IMR-90 (cell line): Measurements from ENCODE around the gene CDC42BPG. TPM values are rescaled to one million over a fixed set of nuclear protein-coding genes. Genes with fewer than 3 reads are reported as not detected.

Experiments used
- ATAC-seq: fragments of 200-7000 bp; cut with Tn5 transposase; 2 replicates; pipeline ENCODE4 v1.9.1; 2020; ENCODE audit warnings: low read depth, mild to moderate bottlenecking, moderate library complexity
- BruUV-seq: library from RNA; stranded (reverse); fragments of 400-500 nt; replicated peaks from 2 replicates; lab custom pipeline; 2021; lab: Mats Ljungman, UMichigan
- CTCF ChIA-PET: fragments of 300-600 bp; formaldehyde crosslinking; extraction: SDS; loops from one replicate; lab custom pipeline; 2021; ENCODE audit warnings: antibody characterized with exemption; lab: Yijun Ruan, JAX
- POLR2A ChIA-PET: fragments of 300-600 bp; sonication (Branson Sonifier 250); formaldehyde crosslinking; loops from one replicate; lab custom pipeline; 2022; ENCODE audit warnings: antibody characterized with exemption; ENCODE audit not compliant: unreplicated experiment; lab: Charles Lee
- DNase-seq: peaks from one replicate; pipeline ENCODE4 v3.0.0; 2013
- H2AFZ ChIP-seq: replicated peaks from 2 replicates; pipeline ENCODE3; 2013; ENCODE audit warnings: low read length, mild to moderate bottlenecking; ENCODE audit not compliant: poor library complexity
- H2AK5ac ChIP-seq: 2 replicates; pipeline ENCODE4 v1.6.1; 2013; ENCODE audit warnings: low read depth, low read length, inconsistent platforms
- H2AK9ac ChIP-seq: replicated peaks from 2 replicates; pipeline ENCODE3; 2013; ENCODE audit warnings: mild to moderate bottlenecking, low read depth, low read length, moderate library complexity; ENCODE audit not compliant: poor library complexity
- H2BK120ac ChIP-seq: 2 replicates; pipeline ENCODE4 v1.6.1; 2013; ENCODE audit warnings: low read depth, low read length, inconsistent platforms
- H2BK15ac ChIP-seq: 3 replicates; pipeline ENCODE4 v1.6.1; 2013; ENCODE audit warnings: low read depth, low read length, inconsistent platforms
- H2BK20ac ChIP-seq: 2 replicates; pipeline ENCODE4 v1.6.1; 2013; ENCODE audit warnings: low read depth, mild to moderate bottlenecking, inconsistent platforms, low read length, moderate library complexity
- H2BK5ac ChIP-seq: 2 replicates; pipeline ENCODE4 v1.6.1; 2013; ENCODE audit warnings: mild to moderate bottlenecking, low read depth, low read length, inconsistent platforms; ENCODE audit not compliant: poor library complexity, severe bottlenecking
- H3K14ac ChIP-seq: replicated peaks from 2 replicates; pipeline ENCODE4 v1.6.1; 2013; ENCODE audit warnings: low read depth, low read length, inconsistent platforms
- H3K18ac ChIP-seq: 2 replicates; pipeline ENCODE4 v1.6.1; 2013; ENCODE audit warnings: low read depth, low read length, control low read depth
- H3K23ac ChIP-seq: 2 replicates; pipeline ENCODE4 v1.6.1; 2013; ENCODE audit warnings: low read depth, low read length, inconsistent platforms
- H3K27ac ChIP-seq: 2 replicates; pipeline ENCODE4 v1.5.1; 2013; ENCODE audit warnings: mild to moderate bottlenecking, control low read depth, low read length; ENCODE audit not compliant: insufficient read depth
- H3K27me3 ChIP-seq: 2 replicates; pipeline ENCODE4 v1.6.1; 2013; ENCODE audit warnings: low read length; ENCODE audit not compliant: control insufficient read depth, insufficient read depth
- H3K36me3 ChIP-seq: 2 replicates; pipeline ENCODE4 v1.6.1; 2013; ENCODE audit warnings: low read length, mixed read lengths; ENCODE audit not compliant: control insufficient read depth, insufficient read depth
- H3K4ac ChIP-seq: 2 replicates; pipeline ENCODE4 v1.6.1; 2013; ENCODE audit warnings: low read depth, low read length, inconsistent platforms
- H3K4me1 ChIP-seq: 2 replicates; pipeline ENCODE4 v1.6.1; 2013; ENCODE audit warnings: low read length, mixed read lengths; ENCODE audit not compliant: control insufficient read depth, insufficient read depth
- H3K4me2 ChIP-seq: 2 replicates; pipeline ENCODE4 v1.6.1; 2013; ENCODE audit warnings: low read depth, mild to moderate bottlenecking, control low read depth, low read length, moderate library complexity
- H3K4me3 ChIP-seq: 2 replicates; pipeline ENCODE4 v1.5.1; 2013; ENCODE audit warnings: low read depth, mild to moderate bottlenecking, control low read depth, low read length, moderate library complexity; ENCODE audit not compliant: insufficient read depth
- H3K56ac ChIP-seq: 2 replicates; pipeline ENCODE4 v1.6.1; 2013; ENCODE audit warnings: low read length, inconsistent platforms; ENCODE audit not compliant: insufficient read depth; ENCODE audit errors: extremely low read depth
- H3K79me1 ChIP-seq, 2 experiments: 2 replicates each; pipeline ENCODE4 v1.6.1; 2013; ENCODE audit warnings: low read length in 2 of 2, inconsistent platforms in 1 of 2, low read depth in 1 of 2
- H3K9ac ChIP-seq: 2 replicates; pipeline ENCODE4 v1.6.1; 2013; ENCODE audit warnings: low read depth, low read length, control low read depth
- H3K9me1 ChIP-seq: 2 replicates; pipeline ENCODE4 v1.6.1; 2013; ENCODE audit warnings: low read length, inconsistent platforms; ENCODE audit not compliant: insufficient read depth
- H3K9me3 ChIP-seq: 2 replicates; pipeline ENCODE4 v1.6.1; 2013; ENCODE audit warnings: low read length; ENCODE audit not compliant: control insufficient read depth, insufficient read depth
- H4K20me1 ChIP-seq: 2 replicates; pipeline ENCODE4 v1.6.1; 2013; ENCODE audit warnings: low read length, inconsistent platforms; ENCODE audit not compliant: insufficient read depth
- H4K5ac ChIP-seq: 2 replicates; pipeline ENCODE4 v1.6.1; 2013; ENCODE audit warnings: mild to moderate bottlenecking, low read depth, low read length, control low read depth
- H4K8ac ChIP-seq, 2 experiments: 2 replicates each; pipeline ENCODE4 v1.6.1; 2013; ENCODE audit warnings: low read depth in 2 of 2, low read length in 2 of 2, control low read depth in 1 of 2, inconsistent platforms in 1 of 2
- H4K91ac ChIP-seq: 2 replicates; pipeline ENCODE4 v1.6.1; 2013; ENCODE audit warnings: low read depth, low read length, inconsistent platforms; ENCODE audit not compliant: insufficient read depth
- BHLHE40 ChIP-seq: fragments of 150-350 bp; IDR thresholded peaks from 2 replicates; pipeline ENCODE4 v1.6.1; 2016; ENCODE audit warnings: mild to moderate bottlenecking, low read depth, low read length
- CHD1 ChIP-seq: IDR thresholded peaks from 2 replicates; pipeline ENCODE4 v1.6.1; 2012; ENCODE audit warnings: low read depth, low read length, improper control_type of control experiment
- MXI1 ChIP-seq: IDR thresholded peaks from 2 replicates; pipeline ENCODE4 v1.6.1; 2012; ENCODE audit warnings: low read depth, mild to moderate bottlenecking, low read length, moderate library complexity, borderline replicate concordance
- RCOR1 ChIP-seq: IDR thresholded peaks from 2 replicates; pipeline ENCODE4 v1.6.1; 2012; ENCODE audit warnings: mild to moderate bottlenecking, low read length, improper control_type of control experiment; ENCODE audit not compliant: insufficient replicate concordance
- SMC3 ChIP-seq: fragments of 150-350 bp; IDR thresholded peaks from 2 replicates; pipeline ENCODE4 v1.6.1; 2016; ENCODE audit warnings: low read depth, mild to moderate bottlenecking, antibody characterized with exemption, low read length, moderate library complexity
- USF2 ChIP-seq: fragments of 150-350 bp; IDR thresholded peaks from 2 replicates; pipeline ENCODE4 v1.6.1; 2017; ENCODE audit warnings: mild to moderate bottlenecking, antibody characterized with exemption, low read length, low read depth
- WGBS, 2 experiments: methylation state at CpG; one replicate each; pipeline versions ENCODE4 v1.1.5 to v1.1.7; 2013; ENCODE audit warnings: missing lambda C conversion rate in 2 of 2; ENCODE audit not compliant: insufficient read length in 1 of 2; ENCODE audit errors: extremely low coverage in 2 of 2; 5-methylcytosine and 5-hydroxymethylcytosine counted together
- dilution Hi-C: fragments of 300-500 bp; cut with HindIII; formaldehyde crosslinking; loops from one replicate; pipeline ENCODE4 v1.14.3; 2018; ENCODE audit warnings: low sequenced_read_pairs; ENCODE audit not compliant: unreplicated experiment
- in situ Hi-C: fragments of 300-500 bp; cut with MboI; formaldehyde crosslinking; loops from 3 replicates; pipeline ENCODE4 v1.14.3; 2019; ENCODE audit warnings: low sequenced_read_pairs, inconsistent platforms, mixed read lengths
- intact Hi-C: fragments of 100-400 bp; cut with micrococcal nuclease; formaldehyde crosslinking; loops from 2 replicates; pipeline ENCODE4 v1.10.0; 2022
- polyA plus RNA-seq, 3 experiments: library from polyadenylated mRNA; depleted of rRNA; stranded (reverse); fragments of >200 nt; gene quantifications; 2 replicates each; pipeline ENCODE4 v1.2.3, GENCODE V29; 2012; ENCODE audit warnings: low replicate concordance in 1 of 3
- total RNA-seq: library from RNA; depleted of rRNA; stranded (reverse); fragments of >200 nt; gene quantifications from 2 replicates; pipeline ENCODE4 v1.2.3, GENCODE V29; 2012

The CDC42BPG gene
- total and polyA plus RNA-seq, 2 of the 4 experiments (the other 2 are of a cell fraction) = under 0.01 to 0.12 TPM

- TF ChIP-seq USF2 (no peak), RCOR1 (peak; percentile 96), BHLHE40 (peak; percentile 71)
Observed at GRCh38 chr11:64878494-64879243, 34.2 kb upstream of the CDC42BPG start, which contains the start of gene EHD1 (continued).

- H3K9ac ChIP-seq = peak overlapping the region; percentile 94
- intact Hi-C loops (loop anchor here (1.0 to 2.0 kb wide), 2 partner anchors 8 to 13 kb away; no protein-coding TSS in a partner anchor), dilution Hi-C loops (no loop called here), in situ Hi-C loops (no loop called here)
- H3K4me3 ChIP-seq = peak overlapping the region; percentile 95
- peaks cover 18% of the 10 kb centered on the region for H3K36me3 ChIP-seq
- no peak for DNase-seq
- H3K27ac ChIP-seq = peak overlapping the region; percentile 84
- WGBS, 2 experiments = 0% methylated on average over 17 of the region's 21 CpGs; no CpG with 5 or more reads in 1 of the 2 experiments
- H3K18ac ChIP-seq = peak overlapping the region; percentile 63
- H4K8ac ChIP-seq = peak overlapping the region; percentile 28 to 74; a peak in 3 of 4 replicates
- peaks cover 41% of the 10 kb centered on the region for H4K20me1 ChIP-seq
- ChIA-PET POLR2A (interaction anchor here (1.5 kb wide), 1 partner anchor 29 kb away, joined by 6 read pairs; no protein-coding TSS in a partner anchor), CTCF (interaction anchor here (0.7 to 2.7 kb wide), 4 partner anchors 9 to 31 kb away, joined by 3 to 12 read pairs (median 8); no protein-coding TSS in a partner anchor)
- peak overlapping the region; percentile 96 for H3K4ac ChIP-seq
- H2BK120ac ChIP-seq = peak overlapping the region; percentile 61
- H3K4me1 ChIP-seq = peaks cover 15% of the 10 kb centered on the region
- H3K4me2 ChIP-seq = peak overlapping the region; percentile 90
- H2BK5ac ChIP-seq = peak overlapping the region; percentile 90
- peak overlapping the region; percentile 96 for H2AK5ac ChIP-seq
- peak overlapping the region; percentile 95 for H3K14ac ChIP-seq
- peak; percentile 93; the same call in 1 of the 2 replicates for TF ChIP-seq CHD1
- TF ChIP-seq BHLHE40 = no peak
- 0 out of 2 replicates have a peak, but pooled peaks have one; percentile 7 for TF ChIP-seq MXI1
- TF ChIP-seq SMC3 = no peak
- H4K5ac ChIP-seq = peak overlapping the region; percentile 60; the same call in 1 of the 2 replicates
- peaks cover 19% of the 10 kb centered on the region; the same call in 1 of the 2 replicates for H3K9me1 ChIP-seq
- H2BK20ac ChIP-seq = no peak overlapping the region
- H3K27me3 ChIP-seq = no peaks in the 10 kb centered on the region
- H3K9me3 ChIP-seq = no peaks in the 10 kb centered on the region
- peak overlapping the region; percentile 99 for H2AK9ac ChIP-seq
- peaks cover 6 to 44% of the 10 kb centered on the region in 2 experiments; a peak in 3 of 4 replicates for H3K79me1 ChIP-seq
- TSS peak; percentile 76 for BruUV-seq
- peak overlapping the region; percentile 93 for H2AFZ ChIP-seq
- peak overlapping the region; percentile 67 for H3K56ac ChIP-seq
- peak overlapping the region; percentile 16; the same call in 1 of the 3 replicates for H2BK15ac ChIP-seq
- peak; percentile 12 for ATAC-seq
- peak overlapping the region; percentile 93 for H3K23ac ChIP-seq
- H4K91ac ChIP-seq = peak overlapping the region; percentile 87
Observed at GRCh38 chr11:64878223-64878493, 33.7 kb upstream of the CDC42BPG start.
